Liver (tissue), 9 donors: ENCODE measurements around the gene HS3ST1. TPM values are rescaled to one million over a fixed set of nuclear protein-coding genes. Genes with fewer than 3 reads are reported as not detected.

Experiments used
- DNase-seq: peaks from one replicate; pipeline ENCODE4 v3.0.0-alpha.2; 2017; ENCODE audit warnings: low spot score
- H3K27ac ChIP-seq, 2 donors: one replicate each; pipeline ENCODE4 v1.7.0; 2013; ENCODE audit warnings: inconsistent platforms in 2 of 2, low read length in 2 of 2, control low read depth in 1 of 2, low read depth in 1 of 2, mild to moderate bottlenecking in 1 of 2
- H3K27me3 ChIP-seq, 4 donors: one replicate each; pipeline versions ENCODE4 v1.6.1 to v1.7.0; 2013; ENCODE audit warnings: low read length in 3 of 4, inconsistent platforms in 1 of 4, mild to moderate bottlenecking in 1 of 4, moderate library complexity in 1 of 4; ENCODE audit not compliant: control insufficient read depth in 4 of 4, insufficient read depth in 4 of 4
- H3K36me3 ChIP-seq, 4 donors: one replicate each; pipeline versions ENCODE4 v1.6.1 to v1.7.0; 2013; ENCODE audit warnings: low read length in 3 of 4, mild to moderate bottlenecking in 3 of 4, low read depth in 1 of 4, moderate library complexity in 1 of 4; ENCODE audit not compliant: control insufficient read depth in 4 of 4, insufficient read depth in 3 of 4
- H3K4me1 ChIP-seq, 4 donors: one replicate each; pipeline versions ENCODE4 v1.6.1 to v1.7.0; 2013; ENCODE audit warnings: low read length in 3 of 4, mild to moderate bottlenecking in 3 of 4, moderate library complexity in 1 of 4; ENCODE audit not compliant: control insufficient read depth in 4 of 4, insufficient read depth in 4 of 4
- H3K4me3 ChIP-seq, 3 donors: one replicate each; pipeline versions ENCODE4 v1.6.1 to v1.7.0; 2013; ENCODE audit warnings: low read length in 3 of 3, control low read depth in 1 of 3, low read depth in 1 of 3, mild to moderate bottlenecking in 1 of 3
- H3K9ac ChIP-seq, 2 donors: one replicate each; pipeline ENCODE4 v1.7.0; 2013; ENCODE audit warnings: low read length in 2 of 2, mild to moderate bottlenecking in 2 of 2, moderate library complexity in 2 of 2, control low read depth in 1 of 2, low read depth in 1 of 2
- H3K9me3 ChIP-seq, 4 donors: one replicate each; pipeline versions ENCODE4 v1.6.1 to v1.7.0; 2013; ENCODE audit warnings: low read length in 3 of 4; ENCODE audit not compliant: control insufficient read depth in 4 of 4
- ATF3 ChIP-seq: IDR thresholded peaks from 2 replicates; pipeline ENCODE4 v1.6.1; 2016; ENCODE audit warnings: antibody characterized with exemption
- CTCF ChIP-seq: fragments of 150-350 bp; IDR thresholded peaks from 2 replicates; pipeline ENCODE4 v1.5.1; 2017; ENCODE audit warnings: improper control_type of control experiment, low read depth, low read length; ENCODE audit not compliant: missing input control
- EGR1 ChIP-seq, 2 donors: IDR thresholded peaks; 2 replicates each; pipeline ENCODE4 v1.6.1; 2016 to 2018; ENCODE audit warnings: antibody characterized with exemption in 2 of 2, low read depth in 2 of 2
- FOXA2 ChIP-seq: IDR thresholded peaks from 2 replicates; pipeline ENCODE4 v1.6.1; 2016; ENCODE audit warnings: antibody characterized with exemption
- GABPA ChIP-seq, 2 donors: IDR thresholded peaks in 1 of 2; conservative IDR thresholded peaks in 1 of 2; 2 replicates each; pipeline ENCODE4 v1.6.1; 2016; ENCODE audit warnings: antibody characterized with exemption in 2 of 2, mild to moderate bottlenecking in 1 of 2, moderate library complexity in 1 of 2
- HNF4A ChIP-seq, 2 donors: conservative IDR thresholded peaks; 2 replicates each; pipeline ENCODE4 v1.6.1; 2016; ENCODE audit warnings: antibody characterized with exemption in 2 of 2, mild to moderate bottlenecking in 2 of 2
- HNF4G ChIP-seq: IDR thresholded peaks from 2 replicates; pipeline ENCODE4 v1.6.1; 2016; ENCODE audit warnings: antibody characterized with exemption
- JUND ChIP-seq, 2 donors: IDR thresholded peaks; 2 replicates each; pipeline ENCODE4 v1.6.1; 2016; ENCODE audit warnings: antibody characterized with exemption in 2 of 2
- MAX ChIP-seq: IDR thresholded peaks from 2 replicates; pipeline ENCODE4 v1.6.1; 2016; ENCODE audit warnings: antibody characterized with exemption
- RAD21 ChIP-seq, 2 donors: IDR thresholded peaks; 2 replicates each; pipeline ENCODE4 v1.6.1; 2016; ENCODE audit warnings: antibody characterized with exemption in 2 of 2, mild to moderate bottlenecking in 2 of 2
- REST ChIP-seq: IDR thresholded peaks from 2 replicates; pipeline ENCODE4 v1.6.1; 2016; ENCODE audit warnings: antibody characterized with exemption, mild to moderate bottlenecking
- RXRA ChIP-seq, 2 donors: IDR thresholded peaks; 2 replicates each; pipeline ENCODE4 v1.6.1; 2017 to 2018; ENCODE audit warnings: antibody characterized with exemption in 2 of 2, mild to moderate bottlenecking in 1 of 2
- SP1 ChIP-seq: IDR thresholded peaks from 2 replicates; pipeline ENCODE4 v1.6.1; 2018; ENCODE audit warnings: antibody characterized with exemption, mild to moderate bottlenecking
- YY1 ChIP-seq: IDR thresholded peaks from 2 replicates; pipeline ENCODE4 v1.6.1; 2016; ENCODE audit warnings: antibody characterized with exemption, mild to moderate bottlenecking
- ZBTB33 ChIP-seq: IDR thresholded peaks from 2 replicates; pipeline ENCODE4 v1.6.1; 2016; ENCODE audit warnings: antibody characterized with exemption
- WGBS: extraction: QIAGEN DNeasy Blood & Tissue Kit; methylation state at CpG from one replicate; pipeline ENCODE4 v1.1.7; 2013; 5-methylcytosine and 5-hydroxymethylcytosine counted together
- polyA plus RNA-seq, 2 donors: library from polyadenylated mRNA; stranded (reverse) in 1 of 2; unstranded in 1 of 2; fragments of 200-250 nt in 1 of 2; fragments of >200 nt in 1 of 2; fragmentation: Nextera tagmentation in 1 of 2; extraction: Ambion mirVana in 1 of 2; gene quantifications; one replicate each; pipeline versions ENCODE4 v1.2.1 to v1.2.3, GENCODE V29; 2013 to 2015
- total RNA-seq, 2 donors: library from RNA; depleted of rRNA; stranded (reverse); fragments of >200 nt; gene quantifications; one replicate each; pipeline ENCODE4 v1.2.3, GENCODE V29; 2014
- donor health status: healthy.
- donor health status: healthy.
- donor health status: healthy.
- donor health status: healthy.
- donor health status: healthy.

HS3ST1 gene
- total and polyA plus RNA-seq, 4 donors = 0.25 to 0.75 (median 0.30) TPM

GRCh38 chr4:11408233-11408967 is 20.3 kb downstream of the HS3ST1 start:
- Histone ChIP-seq H3K4me1 (no peaks in the 10 kb centered on the region), H3K36me3 (no peaks in the 10 kb centered on the region), H3K27ac (no peak overlapping the region), H3K27me3 (no peaks in the 10 kb centered on the region), H3K9ac (no peak overlapping the region), H3K9me3 (no peaks in the 10 kb centered on the region), H3K4me3 (no peak overlapping the region)
- 81% methylated on average over 5 of the region's 5 CpGs for WGBS
- TF ChIP-seq HNF4G = no peak
- TF ChIP-seq HNF4A (conservative IDR thresholded peaks at IDR 0.05) = no peak
- TF ChIP-seq FOXA2 = no peak
- no peak for TF ChIP-seq ATF3
- TF ChIP-seq REST = no peak
- TF ChIP-seq RAD21 (IDR thresholded peaks at IDR 0.05) = no peak
- no peak for TF ChIP-seq JUND (IDR thresholded peaks at IDR 0.05)
- no peak for TF ChIP-seq RXRA (IDR thresholded peaks at IDR 0.05)
- TF ChIP-seq CTCF = no peak
- no peak for TF ChIP-seq MAX
- TF ChIP-seq ZBTB33 = no peak
- no peak for TF ChIP-seq GABPA (IDR thresholded peaks at IDR 0.05 in 1 of 2, conservative IDR thresholded peaks at IDR 0.05 in 1 of 2)
- no peak for TF ChIP-seq EGR1 (IDR thresholded peaks at IDR 0.05; ENCODE audit: low read depth in 2 of 2)
- TF ChIP-seq YY1 = no peak
- TF ChIP-seq SP1 = no peak
- DNase-seq = no peak

- no peak for TF ChIP-seq CTCF
- H3K9me3 ChIP-seq = no peaks in the 10 kb centered on the region
Measured at GRCh38 chr4:11407551-11407950, 21.1 kb downstream of the HS3ST1 start.

More at GRCh38 chr4:11407551-11407950, 21.1 kb downstream of the HS3ST1 start:
- DNase-seq = no peak
- Histone ChIP-seq H3K27ac (no peak overlapping the region), H3K36me3 (no peaks in the 10 kb centered on the region), H3K9ac (no peak overlapping the region), H3K4me1 (no peaks in the 10 kb centered on the region), H3K27me3 (no peaks in the 10 kb centered on the region), H3K4me3 (no peak overlapping the region)
- 73% methylated on average over 3 of the region's 3 CpGs for WGBS
